GM12878 (cell line): ENCODE measurements around the gene CDC20B. TPM values are rescaled to one million over a fixed set of nuclear protein-coding genes. Genes with fewer than 3 reads are reported as not detected.

Experiments used
- ATAC-seq: fragments of 200-7000 bp; cut with Tn5 transposase; 3 replicates; pipeline ENCODE4 v1.9.1; 2020; ENCODE audit warnings: mild to moderate bottlenecking, moderate library complexity
- BruUV-seq: library from RNA; stranded (reverse); fragments of 400-500 nt; replicated peaks from 2 replicates; lab custom pipeline; 2021; lab: Mats Ljungman, UMichigan
- CTCF ChIA-PET: fragments of 300-600 bp; sonication (Branson Sonifier 250); formaldehyde crosslinking; extraction: SDS; loops from one replicate; lab custom pipeline; 2021; ENCODE audit warnings: inconsistent platforms; lab: Yijun Ruan, JAX
- POLR2A ChIA-PET: fragments of 350-600 bp; formaldehyde crosslinking; extraction: SDS; loops from one replicate; lab custom pipeline; 2021; ENCODE audit warnings: inconsistent platforms; lab: Charles Lee
- RAD21 ChIA-PET: fragments of 300-600 bp; sonication (Branson Sonifier 250); formaldehyde crosslinking; loops from one replicate; lab custom pipeline; 2023; ENCODE audit warnings: antibody characterized with exemption; ENCODE audit not compliant: unreplicated experiment; lab: Charles Lee
- SMC1A ChIA-PET: fragments of 300-600 bp; sonication (Branson Sonifier 250); formaldehyde crosslinking; loops from one replicate; lab custom pipeline; 2023; ENCODE audit not compliant: unreplicated experiment, uncharacterized antibody; lab: Charles Lee
- DNase-seq: peaks from one replicate; pipeline ENCODE4 v3.0.0-alpha.2; 2011; ENCODE audit warnings: low read depth, low spot score
- FAIRE-seq: peaks from 3 replicates; lab custom pipeline; 2011; peaks lifted over from hg19 to GRCh38; lab: Jason Lieb, UNC
- H2AFZ ChIP-seq: 2 replicates; pipeline ENCODE4 v1.6.0; 2011; ENCODE audit warnings: low read depth, low read length, control low read depth; ENCODE audit not compliant: control insufficient read depth
- H3K27ac ChIP-seq: 2 replicates; pipeline ENCODE4 v1.5.1; 2011; ENCODE audit warnings: control low read depth; ENCODE audit not compliant: control insufficient read depth, insufficient read depth
- H3K27me3 ChIP-seq, 2 experiments: replicated peaks in 1 of 2; 2 replicates each; pipeline versions ENCODE4 v1.6.0 to v1.6.1; 2011; ENCODE audit warnings: low read length in 1 of 2; ENCODE audit not compliant: control insufficient read depth in 2 of 2, insufficient read depth in 2 of 2
- H3K36me3 ChIP-seq, 2 experiments: 2 replicates each; pipeline ENCODE4 v1.5.1; 2011; ENCODE audit warnings: low read length in 1 of 2; ENCODE audit not compliant: control insufficient read depth in 2 of 2, insufficient read depth in 2 of 2
- H3K4me1 ChIP-seq: 2 replicates; pipeline ENCODE4 v1.6.1; 2011; ENCODE audit warnings: mild to moderate bottlenecking, low read length, moderate library complexity, mixed read lengths; ENCODE audit not compliant: control insufficient read depth, insufficient read depth
- H3K4me2 ChIP-seq: 2 replicates; pipeline ENCODE4 v1.6.0; 2011; ENCODE audit warnings: control low read depth; ENCODE audit not compliant: control insufficient read depth, insufficient read depth
- H3K4me3 ChIP-seq: fragments of 200-600 bp; sonication (generic); 2 replicates; pipeline ENCODE4 v1.5.1; 2016
- H3K79me2 ChIP-seq: 2 replicates; pipeline ENCODE4 v1.6.0; 2011; ENCODE audit warnings: low read length; ENCODE audit not compliant: control insufficient read depth, insufficient read depth
- H3K9ac ChIP-seq: 2 replicates; pipeline ENCODE4 v1.8.0; 2011; ENCODE audit warnings: low read length, control low read depth, mixed read lengths; ENCODE audit not compliant: control insufficient read depth, insufficient read depth
- H3K9me3 ChIP-seq: replicated peaks from 3 replicates; pipeline ENCODE4 v1.5.1; 2011; ENCODE audit warnings: mild to moderate bottlenecking, low read length; ENCODE audit not compliant: control insufficient read depth, insufficient read depth
- H4K20me1 ChIP-seq: 2 replicates; pipeline ENCODE4 v1.6.0; 2011; ENCODE audit not compliant: control insufficient read depth, insufficient read depth
- EZH2 ChIP-seq: IDR thresholded peaks from 2 replicates; pipeline ENCODE4 v1.6.1; 2012; ENCODE audit warnings: low read depth, mild to moderate bottlenecking, control low read depth, inconsistent platforms, low read length, borderline replicate concordance; ENCODE audit not compliant: control insufficient read depth
- FOXM1 ChIP-seq: IDR thresholded peaks from 2 replicates; pipeline ENCODE4 v1.6.1; 2012; ENCODE audit warnings: low read depth, mild to moderate bottlenecking, inconsistent platforms, low read length, moderate library complexity
- RELA ChIP-seq: fragments of 450-650 bp; IDR thresholded peaks from 2 replicates; pipeline ENCODE4 v1.8.0; 2014; ENCODE audit warnings: borderline replicate concordance; ENCODE audit not compliant: partially characterized antibody
- SREBF2 ChIP-seq: IDR thresholded peaks from 2 replicates; pipeline ENCODE4 v1.6.1; 2012; ENCODE audit warnings: mild to moderate bottlenecking, low read length
- YY1 ChIP-seq: IDR thresholded peaks from 2 replicates; pipeline ENCODE4 v1.6.1; 2011; ENCODE audit warnings: low read depth, mild to moderate bottlenecking, low read length
- ZNF24 ChIP-seq: fragments of 450-650 bp; IDR thresholded peaks from 2 replicates; pipeline ENCODE4 v1.6.1; 2017; ENCODE audit warnings: antibody characterized with exemption, mild to moderate bottlenecking
- ZNF622 ChIP-seq: fragments of 450-650 bp; IDR thresholded peaks from 2 replicates; pipeline ENCODE4 v1.6.1; 2017; ENCODE audit warnings: mild to moderate bottlenecking, inconsistent platforms
- WGBS: methylation state at CpG from one replicate; pipeline ENCODE4 v1.1.6; 2016; ENCODE audit warnings: low lambda C conversion rate; ENCODE audit not compliant: insufficient replicate concordance, insufficient coverage; ENCODE audit errors: missing lambda C conversion rate; 5-methylcytosine and 5-hydroxymethylcytosine counted together
- in situ Hi-C: fragments of 300-500 bp; cut with MboI; formaldehyde crosslinking; loops from 9 replicates; pipeline ENCODE4 v1.14.3; 2018; ENCODE audit warnings: mixed read lengths
- intact Hi-C: fragments of 100-400 bp; cut with micrococcal nuclease; formaldehyde crosslinking; loops from one replicate; pipeline ENCODE4 v1.14.2; 2022; ENCODE audit not compliant: unreplicated experiment
- polyA plus RNA-seq, 11 experiments: library from polyadenylated mRNA; depleted of rRNA in 4 of 11; unstranded in 6 of 11; stranded (reverse) in 5 of 11; fragments of >200 nt; fragmentation: Nextera tagmentation in 4 of 11; fragmentation: Illumina TruSeq in 1 of 11; extraction: Ambion mirVana in 4 of 11; extraction: Trizol in 1 of 11; gene quantifications; 1 replicate in 1 of 11; 2 replicates in 10 of 11; pipeline versions ENCODE4 v1.2.1 to v1.2.3, GENCODE V29; 2011 to 2016; ENCODE audit warnings: inconsistent platforms in 2 of 11, missing spikeins in 2 of 11, low read depth in 1 of 11
- total RNA-seq, 4 experiments: library from RNA; depleted of rRNA in 3 of 4; stranded (reverse); fragments of >200 nt in 3 of 4; fragmentation: Illumina TruSeq in 1 of 4; extraction: Trizol in 1 of 4; gene quantifications; 2 replicates each; pipeline versions ENCODE4 v1.2.1 to v1.2.3, GENCODE V29; 2013 to 2021
- TF ChIP-seq, protein P1 (sequence below): IDR thresholded peaks from 2 replicates; pipeline ENCODE4 v1.6.1; 2011; ENCODE audit warnings: mild to moderate bottlenecking, low read depth, low read length, moderate library complexity; ENCODE audit not compliant: insufficient replicate concordance
- TF ChIP-seq, protein P2 (sequence below): fragments of 450-650 bp; IDR thresholded peaks from 2 replicates; pipeline ENCODE4 v1.6.1; 2017; ENCODE audit warnings: mild to moderate bottlenecking, moderate library complexity

CDC20B gene
- total and polyA plus RNA-seq, 10 of the 15 experiments (the other 5 are each of a cell fraction or from before 2014, with no cell fraction given), result 0.05 to 0.11 TPM; not detected in 8

DNA sequence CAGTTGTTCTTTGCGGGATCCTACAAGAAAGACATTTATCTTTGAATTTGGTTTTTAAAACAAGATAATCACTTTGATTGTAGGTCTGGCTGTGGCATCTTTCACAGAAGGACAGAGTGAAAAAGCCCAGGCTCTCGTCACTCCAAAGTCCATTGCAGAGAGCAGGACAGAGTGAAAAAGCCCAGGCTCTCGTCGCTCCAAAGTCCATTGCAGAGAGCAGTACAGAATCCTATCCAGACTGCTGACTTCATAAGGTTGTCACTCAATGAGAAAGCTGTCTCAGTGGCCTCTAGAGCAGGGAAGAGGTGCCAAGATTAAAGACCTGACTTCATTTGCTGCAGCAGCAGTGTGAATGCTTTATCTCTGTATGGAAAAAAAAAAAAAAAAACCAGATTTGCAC is 29.4 kb downstream of the CDC20B start:
- Histone ChIP-seq H3K79me2 (no peaks in the 10 kb centered on the region), H3K4me3 (no peak overlapping the region), H2AFZ (no peak overlapping the region), H3K9ac (no peak overlapping the region), H4K20me1 (no peaks in the 10 kb centered on the region), H3K27ac (no peak overlapping the region), H3K4me2 (no peak overlapping the region), H3K36me3 (no peaks in the 10 kb centered on the region), H3K9me3 (no peaks in the 10 kb centered on the region), H3K4me1 (no peaks in the 10 kb centered on the region), H3K27me3 (no peaks in the 10 kb centered on the region)
- no TSS peak for BruUV-seq
- TF ChIP-seq ZNF622, result no peak
- ATAC-seq (no peak), DNase-seq (no peak), FAIRE-seq (no peak)
- SMC1A ChIA-PET, result interaction anchor here (1.5 kb wide), 1 partner anchor 199 kb away, joined by 4 read pairs; no protein-coding TSS in a partner anchor
- 34% methylated on average over 4 of the region's 4 CpGs for WGBS
- CTCF ChIA-PET, result interaction anchor here (3.5 to 3.8 kb wide), 2 partner anchors 199 to 238 kb away, joined by 31 to 38 read pairs; no protein-coding TSS in a partner anchor
- RAD21 ChIA-PET, result no interaction called here
- POLR2A ChIA-PET, result no interaction called here
- intact Hi-C loops (no loop called here), in situ Hi-C loops (loop anchor here (5.0 kb wide), 1 partner anchor 236 kb away; no protein-coding TSS in a partner anchor)

- no peaks in the 10 kb centered on the region for H3K36me3 ChIP-seq
- CTCF ChIA-PET, result no interaction called here
- no peaks in the 10 kb centered on the region for H3K27me3 ChIP-seq
- H4K20me1 ChIP-seq, result no peaks in the 10 kb centered on the region
- POLR2A ChIA-PET, result no interaction called here
- H3K4me1 ChIP-seq, result no peaks in the 10 kb centered on the region
- no peak for DNase-seq
- no TSS peak for BruUV-seq
- H2AFZ ChIP-seq, result no peak overlapping the region
- WGBS, result 42% methylated on average over 9 of the region's 9 CpGs
- no peak overlapping the region for H3K4me2 ChIP-seq
- no peaks in the 10 kb centered on the region for H3K9me3 ChIP-seq
- RAD21 ChIA-PET, result no interaction called here
- H3K79me2 ChIP-seq, result no peaks in the 10 kb centered on the region
- no peak overlapping the region for H3K4me3 ChIP-seq
- ATAC-seq, result no peak
- in situ Hi-C loops (loop anchor here (5.0 kb wide), 1 partner anchor 235 kb away; no protein-coding TSS in a partner anchor), intact Hi-C loops (no loop called here)
- SMC1A ChIA-PET, result interaction anchor here (1.2 kb wide), 2 partner anchors 192 to 236 kb away, joined by 3 read pairs; no protein-coding TSS in a partner anchor
- no peak overlapping the region for H3K27ac ChIP-seq
- FAIRE-seq, result no peak
- H3K9ac ChIP-seq, result no peak overlapping the region
- TF ChIP-seq, protein P1, sequence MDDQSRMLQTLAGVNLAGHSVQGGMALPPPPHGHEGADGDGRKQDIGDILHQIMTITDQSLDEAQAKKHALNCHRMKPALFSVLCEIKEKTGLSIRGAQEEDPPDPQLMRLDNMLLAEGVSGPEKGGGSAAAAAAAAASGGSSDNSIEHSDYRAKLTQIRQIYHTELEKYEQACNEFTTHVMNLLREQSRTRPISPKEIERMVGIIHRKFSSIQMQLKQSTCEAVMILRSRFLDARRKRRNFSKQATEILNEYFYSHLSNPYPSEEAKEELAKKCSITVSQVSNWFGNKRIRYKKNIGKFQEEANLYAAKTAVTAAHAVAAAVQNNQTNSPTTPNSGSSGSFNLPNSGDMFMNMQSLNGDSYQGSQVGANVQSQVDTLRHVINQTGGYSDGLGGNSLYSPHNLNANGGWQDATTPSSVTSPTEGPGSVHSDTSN, result no peak
- TF ChIP-seq YY1 (no peak), FOXM1 (no peak), SREBF2 (no peak), ZNF24 (no peak), RELA (no peak), EZH2 (no peak)
- TF ChIP-seq, protein P2, sequence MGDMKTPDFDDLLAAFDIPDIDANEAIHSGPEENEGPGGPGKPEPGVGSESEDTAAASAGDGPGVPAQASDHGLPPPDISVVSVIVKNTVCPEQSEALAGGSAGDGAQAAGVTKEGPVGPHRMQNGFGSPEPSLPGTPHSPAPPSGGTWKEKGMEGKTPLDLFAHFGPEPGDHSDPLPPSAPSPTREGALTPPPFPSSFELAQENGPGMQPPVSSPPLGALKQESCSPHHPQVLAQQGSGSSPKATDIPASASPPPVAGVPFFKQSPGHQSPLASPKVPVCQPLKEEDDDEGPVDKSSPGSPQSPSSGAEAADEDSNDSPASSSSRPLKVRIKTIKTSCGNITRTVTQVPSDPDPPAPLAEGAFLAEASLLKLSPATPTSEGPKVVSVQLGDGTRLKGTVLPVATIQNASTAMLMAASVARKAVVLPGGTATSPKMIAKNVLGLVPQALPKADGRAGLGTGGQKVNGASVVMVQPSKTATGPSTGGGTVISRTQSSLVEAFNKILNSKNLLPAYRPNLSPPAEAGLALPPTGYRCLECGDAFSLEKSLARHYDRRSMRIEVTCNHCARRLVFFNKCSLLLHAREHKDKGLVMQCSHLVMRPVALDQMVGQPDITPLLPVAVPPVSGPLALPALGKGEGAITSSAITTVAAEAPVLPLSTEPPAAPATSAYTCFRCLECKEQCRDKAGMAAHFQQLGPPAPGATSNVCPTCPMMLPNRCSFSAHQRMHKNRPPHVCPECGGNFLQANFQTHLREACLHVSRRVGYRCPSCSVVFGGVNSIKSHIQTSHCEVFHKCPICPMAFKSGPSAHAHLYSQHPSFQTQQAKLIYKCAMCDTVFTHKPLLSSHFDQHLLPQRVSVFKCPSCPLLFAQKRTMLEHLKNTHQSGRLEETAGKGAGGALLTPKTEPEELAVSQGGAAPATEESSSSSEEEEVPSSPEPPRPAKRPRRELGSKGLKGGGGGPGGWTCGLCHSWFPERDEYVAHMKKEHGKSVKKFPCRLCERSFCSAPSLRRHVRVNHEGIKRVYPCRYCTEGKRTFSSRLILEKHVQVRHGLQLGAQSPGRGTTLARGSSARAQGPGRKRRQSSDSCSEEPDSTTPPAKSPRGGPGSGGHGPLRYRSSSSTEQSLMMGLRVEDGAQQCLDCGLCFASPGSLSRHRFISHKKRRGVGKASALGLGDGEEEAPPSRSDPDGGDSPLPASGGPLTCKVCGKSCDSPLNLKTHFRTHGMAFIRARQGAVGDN, result no peak
These were observed 30.9 kb downstream of the CDC20B start for GRCh38 chr5:55141945-55142690.
